A549 (cell line): ENCODE data around the gene LGMN. TPM values are rescaled to one million over a fixed set of nuclear protein-coding genes. Genes with fewer than 3 reads are reported as not detected.
A peak's percentile ranks its signal among the peaks of the same experiment; 100 is the strongest.

Source experiments
- ATAC-seq, 2 experiments: fragments of 200-7000 bp in 1 of 2; fragments of >200 bp in 1 of 2; cut with Nextera tagmentation in 1 of 2; cut with Tn5 transposase in 1 of 2; 3 replicates each; pipeline versions ENCODE4 v1.8.0 to v1.9.1; 2018 to 2020; ENCODE audit warnings: mild to moderate bottlenecking in 1 of 2, moderate library complexity in 1 of 2
- CTCF ChIA-PET: fragments of 300-600 bp; sonication (Branson Sonifier 250); formaldehyde crosslinking; extraction: SDS; loops from one replicate; lab custom pipeline; 2021; ENCODE audit warnings: antibody characterized with exemption, inconsistent platforms; lab: Yijun Ruan, JAX
- POLR2A ChIA-PET: fragments of 350-600 bp; formaldehyde crosslinking; extraction: SDS; loops from one replicate; lab custom pipeline; 2021; ENCODE audit warnings: antibody characterized with exemption, inconsistent platforms; lab: Yijun Ruan, JAX
- DNase-seq, 2 experiments: peaks; one replicate each; pipeline versions ENCODE4 v3.0.0 to v3.0.0-alpha.2; 2011 to 2016; ENCODE audit warnings: low read depth in 1 of 2, low spot score in 1 of 2
- FAIRE-seq: peaks from 2 replicates; lab custom pipeline; 2011; peaks lifted over from hg19 to GRCh38; lab: Jason Lieb, UNC
- H3K27ac ChIP-seq, 2 experiments: fragments of >200 bp; sonication (Bioruptor Twin); formaldehyde crosslinking; 3 replicates each; pipeline ENCODE4 v1.5.1; 2016 to 2017
- H3K4me1 ChIP-seq: fragments of >200 bp; sonication (Bioruptor Twin); formaldehyde crosslinking; 3 replicates; pipeline ENCODE4 v1.6.1; 2016
- H3K4me2 ChIP-seq: fragments of >200 bp; sonication (Bioruptor Twin); formaldehyde crosslinking; 3 replicates; pipeline ENCODE4 v1.6.1; 2016
- H3K4me3 ChIP-seq: fragments of >200 bp; sonication (Bioruptor Twin); formaldehyde crosslinking; 3 replicates; pipeline ENCODE4 v1.5.1; 2016
- H3K9me3 ChIP-seq: fragments of >200 bp; sonication (Bioruptor Twin); formaldehyde crosslinking; 3 replicates; pipeline ENCODE4 v1.6.1; 2016
- BHLHE40 ChIP-seq: IDR thresholded peaks from 2 replicates; pipeline ENCODE4 v1.6.1; 2012; ENCODE audit warnings: low read depth, low read length, inconsistent platforms
- CBX2 ChIP-seq: fragments of 200-600 bp; sonication (generic); IDR thresholded peaks from 2 replicates; pipeline ENCODE4 v1.6.1; 2016; ENCODE audit warnings: low read depth, mild to moderate bottlenecking, borderline replicate concordance
- CHD4 ChIP-seq: fragments of 200-600 bp; sonication (generic); IDR thresholded peaks from 2 replicates; pipeline ENCODE4 v1.6.1; 2016; ENCODE audit warnings: antibody characterized with exemption, mild to moderate bottlenecking, borderline replicate concordance
- CTCF ChIP-seq: fragments of >200 bp; sonication (Bioruptor Twin); formaldehyde crosslinking; IDR thresholded peaks from 3 replicates; pipeline ENCODE4 v1.5.1; 2016
- EP300 ChIP-seq, 2 experiments: fragments of >200 bp; sonication (Bioruptor Twin); formaldehyde crosslinking; IDR thresholded peaks; 2 replicates in 1 of 2; 3 replicates in 1 of 2; pipeline ENCODE4 v1.6.1; 2016 to 2017
- ESRRA ChIP-seq: fragments of 150-350 bp; IDR thresholded peaks from 2 replicates; pipeline ENCODE4 v1.6.1; 2014; ENCODE audit warnings: mild to moderate bottlenecking, low read length, borderline replicate concordance
- FOSB ChIP-seq: fragments of 250-450 bp; sonication (Bioruptor Pico); IDR thresholded peaks from 2 replicates; pipeline ENCODE4 v1.5.0; 2020; ENCODE audit warnings: mild to moderate bottlenecking, moderate library complexity
- FOXS1 ChIP-seq: fragments of 250-450 bp; sonication (Bioruptor Pico); IDR thresholded peaks from 2 replicates; pipeline ENCODE4 v1.5.0; 2020; ENCODE audit warnings: mild to moderate bottlenecking, moderate library complexity
- GATA3 ChIP-seq: IDR thresholded peaks from 2 replicates; pipeline ENCODE4 v1.6.1; 2012; ENCODE audit warnings: borderline replicate concordance
- HDAC2 ChIP-seq: fragments of 200-600 bp; sonication (generic); IDR thresholded peaks from 2 replicates; pipeline ENCODE4 v1.6.1; 2016
- HOXB5 ChIP-seq: fragments of 250-450 bp; sonication (Bioruptor Pico); IDR thresholded peaks from 2 replicates; pipeline ENCODE4 v1.5.0; 2020; ENCODE audit warnings: mild to moderate bottlenecking, moderate library complexity
- JUNB ChIP-seq: fragments of >200 bp; sonication (Bioruptor Twin); formaldehyde crosslinking; IDR thresholded peaks from 2 replicates; pipeline ENCODE4 v1.6.1; 2016
- KDM1A ChIP-seq: fragments of 200-600 bp; sonication (generic); IDR thresholded peaks from 2 replicates; pipeline ENCODE4 v1.6.1; 2016; ENCODE audit warnings: low read depth, mild to moderate bottlenecking
- MAX ChIP-seq: IDR thresholded peaks from 2 replicates; pipeline ENCODE4 v1.6.1; 2012
- MAZ ChIP-seq: fragments of 150-350 bp; IDR thresholded peaks from 2 replicates; pipeline ENCODE4 v1.6.1; 2014; ENCODE audit warnings: antibody characterized with exemption, low read depth, low read length, borderline replicate concordance
- NFE2L2 ChIP-seq: fragments of 150-350 bp; conservative IDR thresholded peaks from 2 replicates; pipeline ENCODE4 v1.6.1; 2014; ENCODE audit warnings: low read length
- PBX3 ChIP-seq: IDR thresholded peaks from 2 replicates; pipeline ENCODE4 v1.6.1; 2012
- POLR2AphosphoS2 ChIP-seq: conservative IDR thresholded peaks from 2 replicates; pipeline ENCODE4 v1.6.1; 2012; ENCODE audit warnings: low read length, improper control_type of control experiment, inconsistent platforms
- RAD21 ChIP-seq, 2 experiments: fragments of >200 bp in 1 of 2; sonication (Bioruptor Twin) in 1 of 2; formaldehyde crosslinking in 1 of 2; IDR thresholded peaks in 1 of 2; conservative IDR thresholded peaks in 1 of 2; 2 replicates in 1 of 2; 3 replicates in 1 of 2; pipeline ENCODE4 v1.6.1; 2012 to 2018; ENCODE audit warnings: inconsistent platforms in 1 of 2
- SMC3 ChIP-seq: fragments of >200 bp; sonication (Bioruptor Twin); formaldehyde crosslinking; IDR thresholded peaks from 3 replicates; pipeline ENCODE4 v1.6.1; 2018; ENCODE audit warnings: inconsistent platforms
- TFCP2L1 ChIP-seq: fragments of 250-450 bp; sonication (Bioruptor Pico); IDR thresholded peaks from 2 replicates; pipeline ENCODE4 v1.5.0; 2021; ENCODE audit warnings: mild to moderate bottlenecking
- ZC3H11A ChIP-seq: fragments of 450-650 bp; IDR thresholded peaks from 2 replicates; pipeline ENCODE4 v1.6.1; 2014; ENCODE audit warnings: antibody characterized with exemption, mild to moderate bottlenecking
- WGBS: methylation state at CpG from one replicate; pipeline ENCODE4 v1.1.6; 2017; ENCODE audit errors: missing lambda C conversion rate; 5-methylcytosine and 5-hydroxymethylcytosine counted together
- polyA plus RNA-seq, 4 experiments: library from polyadenylated mRNA; depleted of rRNA in 3 of 4; stranded (reverse); fragments of >200 nt; fragmentation: RNase III in 1 of 4; extraction: RNeasy Plus Mini Kit Qiagen cat#74134 plus additional on column Dnase treatment in 1 of 4; gene quantifications; 2 replicates in 3 of 4; 3 replicates in 1 of 4; pipeline ENCODE4 v1.2.3, GENCODE V29; 2011 to 2017
- TF ChIP-seq, protein P1 (sequence below): fragments of >200 bp; sonication (Bioruptor Twin); formaldehyde crosslinking; IDR thresholded peaks from 2 replicates; pipeline ENCODE4 v1.6.1; 2016
- TF ChIP-seq, protein P2 (sequence below): fragments of 250-450 bp; sonication (Bioruptor Pico); IDR thresholded peaks from 2 replicates; pipeline ENCODE4 v1.5.0; 2020; ENCODE audit warnings: low read depth, mild to moderate bottlenecking, moderate library complexity
- TF ChIP-seq, protein P3 (sequence below): IDR thresholded peaks from 2 replicates; pipeline ENCODE4 v1.6.1; 2012; ENCODE audit warnings: low read depth, borderline replicate concordance

Gene LGMN
- polyA plus RNA-seq, 2 of the 4 experiments (the other 2 are of a cell fraction): 70.4 to 106 TPM

GRCh38 chr14:92688434-92689375 lies 59.7 kb downstream of the LGMN start:
- H3K9me3 ChIP-seq: no peaks in the 10 kb centered on the region
- no peak overlapping the region for H3K4me3 ChIP-seq
- no peak overlapping the region for H3K27ac ChIP-seq
- no peak for DNase-seq
- ChIA-PET CTCF (interaction anchor here (0.7 to 10.1 kb wide), 13 partner anchors 8 to 586 kb away, joined by 3 to 191 read pairs (median 4); no protein-coding TSS in a partner anchor), POLR2A (interaction anchor here (0.6 kb wide), 1 partner anchor 60 kb away, joined by 3 read pairs; the partner anchor contains the start of gene LGMN)
- no peak overlapping the region for H3K4me2 ChIP-seq
- H3K4me1 ChIP-seq: peaks cover 21% of the 10 kb centered on the region
- no peak for ATAC-seq
- FAIRE-seq: no peak
- 89% methylated on average over 30 of the region's 30 CpGs for WGBS
- no peak for TF ChIP-seq MAX
- TF ChIP-seq KDM1A: no peak
- no peak for TF ChIP-seq CBX2
- no peak for TF ChIP-seq NFE2L2
- no peak for TF ChIP-seq GATA3
- TF ChIP-seq ESRRA: no peak
- TF ChIP-seq FOSB (CRISPR knock-in tag): no peak
- no peak for TF ChIP-seq JUNB
- no peak for TF ChIP-seq ZC3H11A
- no peak for TF ChIP-seq HOXB5

- no peak for TF ChIP-seq MAZ
- Histone ChIP-seq H3K4me3 (no peak overlapping the region), H3K4me2 (no peak overlapping the region), H3K27ac (no peak overlapping the region), H3K9me3 (no peaks in the 10 kb centered on the region), H3K4me1 (peaks cover 12% of the 10 kb centered on the region)
- no peak for FAIRE-seq
- ChIA-PET CTCF (interaction anchor here (0.6 to 10.1 kb wide), 17 partner anchors 7 to 717 kb away, joined by 3 to 191 read pairs (median 6); no protein-coding TSS in a partner anchor), POLR2A (no interaction called here)
- no peak for ATAC-seq
- WGBS: 96% methylated on average over 68 of the region's 80 CpGs
- DNase-seq: no peak
Observed at GRCh38 chr14:92687681-92688433, 60.6 kb downstream of the LGMN start.

- FAIRE-seq: no peak
Observed at GRCh38 chr14:92686900-92687427, 61.5 kb downstream of the LGMN start.

More at GRCh38 chr14:92686900-92687427, 61.5 kb downstream of the LGMN start:
- TF ChIP-seq, protein P1, sequence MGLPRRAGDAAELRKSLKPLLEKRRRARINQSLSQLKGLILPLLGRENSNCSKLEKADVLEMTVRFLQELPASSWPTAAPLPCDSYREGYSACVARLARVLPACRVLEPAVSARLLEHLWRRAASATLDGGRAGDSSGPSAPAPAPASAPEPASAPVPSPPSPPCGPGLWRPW: no peak
- no peak for TF ChIP-seq NFE2L2
- TF ChIP-seq BHLHE40: no peak
- TF ChIP-seq, protein P2, sequence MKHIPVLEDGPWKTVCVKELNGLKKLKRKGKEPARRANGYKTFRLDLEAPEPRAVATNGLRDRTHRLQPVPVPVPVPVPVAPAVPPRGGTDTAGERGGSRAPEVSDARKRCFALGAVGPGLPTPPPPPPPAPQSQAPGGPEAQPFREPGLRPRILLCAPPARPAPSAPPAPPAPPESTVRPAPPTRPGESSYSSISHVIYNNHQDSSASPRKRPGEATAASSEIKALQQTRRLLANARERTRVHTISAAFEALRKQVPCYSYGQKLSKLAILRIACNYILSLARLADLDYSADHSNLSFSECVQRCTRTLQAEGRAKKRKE (CRISPR knock-in tag): no peak
- TF ChIP-seq EP300 (IDR thresholded peaks at IDR 0.05): no peak
- no peak for TF ChIP-seq POLR2AphosphoS2
- TF ChIP-seq RAD21 (conservative IDR thresholded peaks at IDR 0.05 in 1 of 2, IDR thresholded peaks at IDR 0.05 in 1 of 2): peak; percentile 68 to 73
- no peak for TF ChIP-seq TFCP2L1 (CRISPR knock-in tag)
- peak; percentile 77 for TF ChIP-seq CTCF
- no peak for TF ChIP-seq PBX3
- TF ChIP-seq HDAC2: no peak
- TF ChIP-seq, protein P3, sequence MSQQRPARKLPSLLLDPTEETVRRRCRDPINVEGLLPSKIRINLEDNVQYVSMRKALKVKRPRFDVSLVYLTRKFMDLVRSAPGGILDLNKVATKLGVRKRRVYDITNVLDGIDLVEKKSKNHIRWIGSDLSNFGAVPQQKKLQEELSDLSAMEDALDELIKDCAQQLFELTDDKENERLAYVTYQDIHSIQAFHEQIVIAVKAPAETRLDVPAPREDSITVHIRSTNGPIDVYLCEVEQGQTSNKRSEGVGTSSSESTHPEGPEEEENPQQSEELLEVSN: 0 out of 2 replicates have a peak, but pooled peaks have one; percentile 22
- peak; percentile 81 for TF ChIP-seq SMC3
- TF ChIP-seq ESRRA: no peak
- no peak for TF ChIP-seq CHD4
- peak; percentile 41; the same call in 1 of the 2 replicates for TF ChIP-seq MAX
- TF ChIP-seq FOXS1 (CRISPR knock-in tag): no peak
- peak overlapping the region in 1 of 2 experiments; percentile 69; a peak in 3 of 6 replicates for H3K27ac ChIP-seq
- H3K4me3 ChIP-seq: no peak overlapping the region
- ChIA-PET POLR2A (no interaction called here), CTCF (interaction anchor here (0.6 to 10.1 kb wide), 54 partner anchors 8 to 717 kb away, joined by 3 to 191 read pairs (median 4); partner anchors contain the start of genes CPSF2 and NDUFB1)
- H3K4me2 ChIP-seq: peak overlapping the region; percentile 35
- WGBS: 54% methylated on average over 28 of the region's 45 CpGs
- 0 out of 3 replicates have a peak, but pooled peaks cover 4% of the 10 kb centered on the region for H3K4me1 ChIP-seq
- DNase-seq: peak; percentile 74 to 91
- H3K9me3 ChIP-seq: 0 out of 3 replicates have a peak, but pooled peaks cover 4% of the 10 kb centered on the region
- ATAC-seq: peak; percentile 81 to 94
